HUDEP-2 (cell line): ENCODE results near the gene GABRG3.

ENCODE experiments used
- DNase-seq, 76 experiments: peaks; one replicate each; lab custom pipeline; 2025; ENCODE audit not compliant: unreplicated experiment in 76 of 76; lab: John Stamatoyannopoulos, UW

The GABRG3 gene

DNA sequence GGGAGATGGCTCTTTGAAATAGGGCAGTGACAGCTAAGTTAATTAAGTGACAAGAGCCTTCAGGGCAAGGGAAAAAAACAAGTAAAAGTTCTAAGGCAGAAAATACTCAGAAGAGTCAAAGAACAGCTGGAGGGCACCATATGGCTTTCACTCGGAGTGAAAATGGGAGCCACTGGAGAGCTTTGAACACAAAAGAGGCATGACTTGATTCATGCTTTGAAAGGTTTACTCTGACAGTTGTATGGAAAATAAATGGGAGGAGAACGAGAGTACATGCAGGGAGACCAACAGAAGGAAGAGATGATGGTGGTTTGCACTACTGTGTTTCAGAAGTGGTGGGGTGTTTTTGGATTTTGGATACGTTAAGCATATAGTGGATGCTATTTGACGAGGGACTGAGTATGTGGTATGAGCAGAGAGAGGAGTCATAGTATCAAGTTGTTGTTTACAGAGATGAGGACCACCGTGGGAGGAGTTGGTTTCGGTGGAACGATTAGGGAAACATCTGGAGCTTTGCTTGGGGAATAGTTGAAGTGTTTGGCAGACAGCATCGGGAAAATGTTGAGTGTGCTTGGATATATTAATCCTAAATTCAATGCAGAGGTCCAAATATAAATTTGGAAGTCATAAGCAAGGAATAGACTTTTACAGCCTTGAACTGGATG lies 411.5 kb downstream of the GABRG3 start:
- DNase-seq: no peak

DNA sequence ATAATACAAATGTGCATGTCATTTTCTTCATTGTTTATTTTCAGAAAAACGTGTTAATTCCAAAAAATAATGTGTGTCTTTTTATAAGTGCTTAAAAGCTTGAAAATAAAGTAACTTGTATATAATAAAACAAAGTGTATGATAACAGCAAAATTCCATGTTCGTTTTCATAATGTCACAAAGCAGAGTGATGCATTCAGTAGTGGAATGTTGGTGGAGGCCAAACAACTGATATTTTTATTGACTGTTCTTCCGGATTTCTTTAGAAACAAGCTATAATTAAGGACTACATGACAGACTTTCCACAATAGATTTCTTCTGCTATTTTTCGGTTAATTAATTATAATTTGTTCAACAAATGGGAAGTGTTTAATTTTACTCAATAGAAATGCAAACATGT lies 412.7 kb downstream of the GABRG3 start:
- DNase-seq: no peak

DNA sequence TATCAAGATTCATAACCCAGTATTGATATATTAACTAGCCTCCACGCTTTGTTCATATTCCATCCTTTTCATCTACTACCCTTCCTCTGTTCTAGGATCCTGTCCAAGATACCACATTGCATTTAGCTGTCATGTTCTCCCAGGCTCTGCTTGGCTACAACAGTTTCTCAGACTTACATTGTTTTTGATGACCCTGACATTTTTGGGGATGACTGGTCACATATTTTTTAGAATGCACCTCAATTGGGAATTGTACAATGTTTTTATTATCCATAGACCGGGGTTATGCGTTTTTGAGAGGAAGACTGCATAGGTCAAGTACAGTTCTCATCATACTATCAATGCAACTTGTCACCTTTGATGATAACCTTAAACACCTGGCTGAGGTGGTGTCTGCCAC lies 421.2 kb downstream of the GABRG3 start:
- DNase-seq: no peak

DNA sequence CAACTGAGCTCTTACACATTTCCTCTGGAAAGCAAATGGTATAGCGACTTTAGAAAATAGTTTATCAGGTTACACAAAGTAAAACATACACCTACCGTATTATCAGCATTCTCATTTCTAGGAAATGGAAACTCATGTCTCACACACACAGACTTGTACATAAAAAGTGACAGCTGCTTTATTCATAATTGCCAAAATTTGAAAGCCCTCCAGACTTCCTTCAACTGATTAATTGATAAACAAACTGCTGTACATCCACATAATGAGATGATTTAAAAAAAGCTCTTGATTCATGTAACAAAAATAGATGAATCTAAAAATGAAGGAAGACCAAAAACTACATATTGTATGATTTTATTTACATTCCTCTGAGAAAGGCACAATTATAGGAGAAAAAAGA lies 425.5 kb downstream of the GABRG3 start:
- DNase-seq: no peak

DNA sequence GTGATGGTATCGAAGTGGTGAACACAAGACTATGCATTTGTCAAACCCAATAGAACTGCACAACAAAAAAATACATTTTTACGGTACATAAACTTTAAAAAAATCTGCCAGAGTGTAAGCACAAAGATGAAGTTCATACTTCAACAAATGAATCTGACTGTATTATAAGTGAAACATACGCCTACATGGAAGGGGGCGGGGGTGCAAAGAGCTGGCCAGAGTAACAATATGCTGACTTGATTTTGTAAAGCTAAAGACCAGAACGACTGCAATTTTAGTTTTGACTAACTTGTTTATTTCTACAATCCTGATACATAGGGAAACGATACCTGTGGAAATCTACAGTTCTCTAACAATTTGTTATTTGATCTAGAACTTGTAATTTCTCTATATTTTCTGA lies 426.0 kb downstream of the GABRG3 start:
- no peak for DNase-seq

DNA sequence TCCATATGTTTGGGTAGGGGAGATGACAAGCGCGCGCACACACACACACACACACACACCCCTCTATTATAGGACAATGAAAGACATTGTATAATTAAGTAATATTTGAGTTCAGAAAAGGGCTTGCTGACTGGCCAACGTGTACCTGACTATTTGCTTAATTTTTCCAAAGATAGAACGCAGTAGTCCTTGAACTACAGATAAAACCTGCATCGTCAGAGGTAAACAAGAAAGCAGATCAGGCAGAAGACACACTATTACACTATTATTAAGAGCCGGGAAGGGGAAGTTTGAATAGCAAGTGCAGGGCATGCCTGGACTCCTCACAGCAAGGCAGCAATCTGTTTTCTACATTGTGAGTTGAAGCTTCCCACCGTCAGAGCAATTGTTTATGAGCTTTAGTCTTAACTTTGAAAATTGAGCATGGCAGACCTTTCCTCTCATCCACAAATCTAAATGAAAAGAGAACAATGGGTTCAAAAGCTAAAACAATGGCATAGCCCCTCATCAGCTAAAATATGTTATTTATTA lies 427.7 kb downstream of the GABRG3 start:
- DNase-seq: no peak

DNA sequence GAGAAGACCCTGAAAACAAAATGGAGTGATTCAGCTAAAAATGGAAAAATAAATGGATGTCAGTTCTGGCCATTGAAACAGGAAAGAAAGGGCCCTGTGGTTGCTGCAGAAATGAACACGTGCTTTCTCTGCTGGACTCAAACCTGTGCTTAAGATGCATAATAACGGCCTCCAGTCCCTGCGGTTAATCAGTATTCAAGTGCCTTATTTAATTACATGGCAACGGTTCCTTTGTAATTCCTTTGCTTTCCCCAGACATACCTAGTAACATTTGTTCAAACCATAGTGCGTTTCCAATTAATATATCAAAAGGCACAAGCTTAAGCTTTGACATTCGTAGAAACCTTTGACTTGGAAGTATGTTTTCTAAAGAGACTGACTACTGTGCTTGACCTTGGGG lies 428.3 kb downstream of the GABRG3 start:
- no peak for DNase-seq

DNA sequence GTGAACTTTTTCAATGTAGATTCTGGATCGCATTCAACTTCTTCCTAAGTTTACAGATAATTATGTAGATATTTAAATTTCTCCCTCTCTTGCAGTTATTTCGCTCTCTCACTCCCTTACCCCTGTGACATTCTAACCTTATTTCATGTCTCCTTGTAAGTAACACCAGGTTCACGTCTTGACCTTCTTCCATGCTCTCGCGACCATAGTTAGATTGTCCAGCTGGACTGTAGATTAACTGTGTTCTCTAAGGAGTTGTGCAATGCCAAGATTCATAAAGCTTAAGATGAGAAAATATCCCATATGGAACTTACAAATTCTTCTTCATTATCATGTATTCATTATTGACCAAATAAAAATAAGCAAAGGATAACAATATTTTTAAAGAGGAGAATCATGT lies 430.5 kb downstream of the GABRG3 start:
- DNase-seq: no peak

DNA sequence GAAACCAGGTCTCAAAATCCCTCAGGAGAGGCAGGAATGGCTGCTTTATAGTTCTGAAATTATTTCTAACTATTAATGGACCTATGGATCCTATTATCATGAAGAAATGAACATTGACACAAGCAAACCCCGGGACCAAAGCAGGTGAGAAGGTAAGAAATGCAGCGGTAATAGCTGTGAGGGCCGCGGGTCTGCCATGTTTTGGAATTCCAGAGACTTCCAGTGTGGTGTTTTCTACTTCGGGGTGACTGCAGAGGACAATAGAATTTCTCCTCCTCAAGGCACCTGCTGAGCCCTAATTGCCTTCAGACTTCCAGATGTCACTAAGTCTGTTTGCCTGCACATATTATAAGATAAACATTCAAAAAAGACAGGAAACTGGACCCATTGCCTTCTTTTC lies 437.4 kb downstream of the GABRG3 start:
- DNase-seq: no peak

DNA sequence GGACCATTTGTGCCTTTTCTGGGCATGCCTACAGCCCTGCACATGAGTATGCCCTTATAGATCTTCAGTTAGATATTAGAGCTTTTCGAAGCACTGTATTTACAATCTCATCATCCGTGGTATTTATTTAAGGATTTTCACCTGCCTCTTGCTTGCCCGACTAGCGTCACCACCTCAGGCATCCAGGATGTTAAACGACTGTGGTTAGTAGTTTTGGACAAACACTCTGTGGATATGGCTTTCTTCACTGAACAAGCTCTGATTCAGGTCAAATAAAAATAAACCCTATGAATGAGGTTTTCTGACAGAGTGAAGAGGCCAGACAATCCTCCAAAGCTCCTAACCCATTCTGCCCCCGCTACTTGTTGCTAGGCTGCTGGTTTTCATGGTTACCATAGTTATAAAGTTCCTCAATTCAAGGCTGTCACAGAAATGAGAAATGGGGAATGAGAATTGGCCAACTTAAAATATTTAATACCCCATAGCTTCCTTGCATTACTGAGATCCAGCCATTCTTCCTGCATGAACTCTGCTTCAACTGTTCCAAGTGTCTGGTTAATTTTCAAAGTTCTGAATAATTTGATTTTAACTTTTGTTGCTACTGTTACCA lies 440.1 kb downstream of the GABRG3 start:
- DNase-seq: no peak

DNA sequence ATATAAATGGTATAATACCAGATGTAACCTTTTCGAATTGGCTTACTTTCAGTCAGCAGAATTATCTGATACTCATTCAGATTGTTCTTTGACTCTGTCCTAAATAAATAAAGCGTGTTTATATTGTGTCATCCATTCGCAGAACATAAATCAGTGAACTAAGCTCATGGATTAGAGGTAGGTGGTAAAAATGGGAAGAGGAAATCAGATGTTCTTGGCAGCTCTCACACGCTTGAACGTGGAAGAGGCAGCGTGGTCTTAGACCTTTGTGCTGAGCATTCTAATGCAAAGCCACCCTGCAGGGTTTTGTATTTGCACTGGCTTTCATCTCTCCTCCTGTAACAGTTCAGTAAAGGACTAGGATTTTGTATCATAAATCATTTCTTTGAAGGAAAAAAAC lies 441.4 kb downstream of the GABRG3 start:
- DNase-seq: no peak

DNA sequence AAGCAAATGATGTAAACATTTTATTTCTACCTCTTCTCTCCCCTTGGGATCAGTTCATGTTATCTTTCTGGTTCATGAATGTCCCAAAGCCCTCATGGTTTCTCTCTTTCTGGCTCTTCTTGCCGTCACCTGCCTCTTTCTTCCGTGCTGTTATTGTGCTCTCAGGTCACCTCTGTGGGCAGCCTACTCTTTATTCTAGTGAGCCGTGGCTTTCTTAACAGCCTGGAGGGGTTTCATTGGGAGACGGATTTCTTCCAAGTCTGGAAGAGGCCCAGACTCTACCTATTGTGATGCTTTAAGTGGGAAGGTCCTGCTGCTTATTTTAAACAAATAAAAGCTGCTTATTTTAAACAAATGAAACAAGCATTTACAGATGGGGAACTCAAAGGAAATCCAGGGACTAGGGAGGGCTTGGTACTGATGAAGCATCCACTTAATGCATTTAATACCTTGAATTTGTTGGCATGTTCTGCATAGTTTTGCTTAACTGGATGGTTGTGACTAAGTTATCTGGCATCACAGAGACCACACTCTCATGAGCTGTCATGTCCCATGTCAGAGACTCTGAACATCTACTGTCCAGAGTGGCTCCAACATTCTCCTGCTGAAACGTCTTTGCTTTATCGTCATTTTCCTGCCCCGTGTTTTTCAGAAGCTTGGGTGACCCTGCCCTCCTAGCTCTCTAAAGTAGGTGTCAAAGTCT lies 443.3 kb downstream of the GABRG3 start:
- no peak for DNase-seq

DNA sequence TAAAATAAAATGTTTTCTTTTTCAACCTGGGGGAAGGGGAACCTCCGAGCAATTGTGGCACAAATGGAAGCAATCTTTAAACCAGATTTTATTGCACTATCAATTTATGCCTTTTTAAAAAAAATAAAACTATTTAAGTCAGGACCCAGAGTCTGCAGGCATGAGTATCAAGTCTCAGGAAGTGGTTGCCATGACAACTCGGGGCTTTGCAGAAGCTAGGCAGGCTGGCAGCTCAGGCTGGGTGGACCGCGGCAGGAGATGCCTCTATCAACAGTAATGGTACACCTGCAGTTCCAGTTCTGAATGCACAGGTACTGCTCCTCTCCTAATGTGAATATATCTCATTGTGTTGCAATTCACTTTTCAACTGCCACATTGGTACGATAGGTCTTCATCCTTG lies 447.7 kb downstream of the GABRG3 start:
- DNase-seq: no peak

DNA sequence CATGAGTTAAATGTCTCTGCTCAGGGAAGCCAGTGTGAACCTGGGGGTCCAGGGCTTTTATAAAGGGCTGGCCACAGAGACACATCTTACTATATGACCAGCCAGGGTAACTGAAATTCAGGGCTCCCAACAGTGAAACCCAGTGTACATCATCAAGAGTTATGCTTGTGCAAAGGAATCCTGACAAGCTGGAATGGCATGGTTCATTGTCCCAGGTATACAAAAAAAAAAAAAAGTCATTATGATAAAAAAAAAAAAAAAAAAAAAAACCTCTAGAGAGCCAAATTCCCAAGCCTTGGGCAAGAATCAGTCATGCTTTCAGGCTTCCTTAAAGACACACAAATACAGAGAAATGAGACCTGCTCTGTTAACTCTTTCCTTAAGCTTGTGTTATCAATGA lies 452.0 kb downstream of the GABRG3 start:
- no peak for DNase-seq

DNA sequence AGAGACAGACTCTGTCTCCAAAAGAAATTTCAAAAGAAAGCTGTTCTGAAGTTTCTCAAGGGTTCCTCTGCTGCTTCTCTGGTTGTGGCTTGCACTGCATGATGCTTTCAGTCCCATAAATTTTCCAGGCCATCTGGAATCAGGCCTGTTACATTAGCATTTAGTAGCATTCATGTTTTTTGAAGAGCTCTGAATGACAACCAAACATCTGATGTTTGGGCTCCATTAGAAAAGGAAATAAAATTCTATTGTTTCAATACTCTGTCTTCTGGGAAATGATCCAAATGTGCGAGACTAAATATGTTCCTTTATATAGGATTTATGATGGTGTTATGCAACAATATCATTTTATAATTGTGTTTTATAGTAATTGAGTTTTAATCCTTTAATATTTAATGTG lies 455.8 kb downstream of the GABRG3 start:
- no peak for DNase-seq

DNA sequence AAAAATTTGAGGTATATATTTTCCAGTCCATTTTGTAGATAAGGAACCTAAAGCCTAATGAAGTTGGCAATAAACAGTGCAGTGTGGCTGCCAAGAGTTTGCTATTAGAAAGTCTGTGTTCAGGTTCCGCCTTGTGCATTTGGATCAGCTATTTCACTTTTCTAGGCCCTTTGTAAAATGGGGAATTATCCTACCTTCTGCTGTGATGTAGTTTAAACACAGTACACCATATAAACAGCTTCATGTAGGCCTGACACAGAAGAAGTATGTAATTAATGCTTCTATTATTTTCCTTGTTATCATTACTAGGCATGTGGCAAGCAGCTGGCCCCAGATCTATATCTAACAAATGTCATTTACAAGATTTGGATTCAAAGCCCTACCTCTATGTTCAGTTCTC lies 456.3 kb downstream of the GABRG3 start:
- no peak for DNase-seq

DNA sequence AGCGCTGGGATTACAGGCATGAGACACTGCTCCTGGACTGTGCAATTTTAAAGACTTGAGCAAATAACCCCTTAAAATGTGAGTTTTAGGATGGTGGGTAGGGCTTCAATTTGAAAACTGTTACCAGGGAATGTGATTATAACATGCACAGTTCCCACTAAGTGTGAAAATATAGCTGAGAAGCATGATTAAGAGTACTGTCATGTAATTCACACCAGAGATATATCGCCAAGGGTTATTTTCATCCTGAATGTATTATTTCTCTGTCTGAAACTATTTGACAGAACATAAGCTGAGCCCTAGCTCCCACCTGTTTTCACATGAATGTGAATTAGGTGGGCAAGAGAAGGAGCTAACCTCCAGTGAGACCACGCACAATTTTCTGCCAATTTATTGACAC lies 457.2 kb downstream of the GABRG3 start:
- DNase-seq: no peak

DNA sequence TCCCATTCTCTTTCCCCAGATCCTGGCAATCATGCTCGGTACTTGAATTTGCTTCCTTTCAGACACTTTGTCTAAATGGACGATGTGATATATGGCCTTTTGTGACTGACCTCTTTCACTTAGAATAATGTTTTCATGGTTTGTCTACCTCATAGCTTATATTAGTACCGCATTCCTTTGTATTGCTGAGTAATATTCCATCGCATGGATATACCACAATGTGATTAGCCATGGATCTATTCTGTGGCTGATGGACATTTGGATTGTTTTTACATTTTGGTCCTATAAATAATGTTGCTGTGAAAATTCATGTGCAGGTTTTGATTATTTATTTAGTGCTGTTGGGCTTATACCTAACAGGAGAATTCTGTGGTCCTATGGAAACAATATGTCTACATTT lies 458.6 kb downstream of the GABRG3 start:
- DNase-seq: no peak

DNA sequence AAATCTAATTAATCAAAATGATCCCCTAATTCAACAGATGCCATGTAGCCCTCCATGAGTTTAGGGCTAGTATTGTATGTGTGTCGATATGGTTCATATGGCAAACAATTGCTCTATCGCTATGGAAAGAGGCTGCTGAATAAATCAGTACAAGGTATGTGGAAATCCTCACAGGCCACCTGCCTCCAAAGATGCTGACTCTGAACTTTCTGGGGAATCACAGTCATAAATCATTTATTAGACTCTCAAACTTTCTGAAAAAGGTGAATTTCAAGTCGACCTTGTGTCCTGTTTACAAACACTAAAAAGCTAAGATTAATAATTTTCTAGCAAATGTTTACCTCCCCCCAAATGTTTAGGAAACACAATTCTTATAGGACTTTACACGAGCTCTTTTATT lies 462.6 kb downstream of the GABRG3 start:
- no peak for DNase-seq

DNA sequence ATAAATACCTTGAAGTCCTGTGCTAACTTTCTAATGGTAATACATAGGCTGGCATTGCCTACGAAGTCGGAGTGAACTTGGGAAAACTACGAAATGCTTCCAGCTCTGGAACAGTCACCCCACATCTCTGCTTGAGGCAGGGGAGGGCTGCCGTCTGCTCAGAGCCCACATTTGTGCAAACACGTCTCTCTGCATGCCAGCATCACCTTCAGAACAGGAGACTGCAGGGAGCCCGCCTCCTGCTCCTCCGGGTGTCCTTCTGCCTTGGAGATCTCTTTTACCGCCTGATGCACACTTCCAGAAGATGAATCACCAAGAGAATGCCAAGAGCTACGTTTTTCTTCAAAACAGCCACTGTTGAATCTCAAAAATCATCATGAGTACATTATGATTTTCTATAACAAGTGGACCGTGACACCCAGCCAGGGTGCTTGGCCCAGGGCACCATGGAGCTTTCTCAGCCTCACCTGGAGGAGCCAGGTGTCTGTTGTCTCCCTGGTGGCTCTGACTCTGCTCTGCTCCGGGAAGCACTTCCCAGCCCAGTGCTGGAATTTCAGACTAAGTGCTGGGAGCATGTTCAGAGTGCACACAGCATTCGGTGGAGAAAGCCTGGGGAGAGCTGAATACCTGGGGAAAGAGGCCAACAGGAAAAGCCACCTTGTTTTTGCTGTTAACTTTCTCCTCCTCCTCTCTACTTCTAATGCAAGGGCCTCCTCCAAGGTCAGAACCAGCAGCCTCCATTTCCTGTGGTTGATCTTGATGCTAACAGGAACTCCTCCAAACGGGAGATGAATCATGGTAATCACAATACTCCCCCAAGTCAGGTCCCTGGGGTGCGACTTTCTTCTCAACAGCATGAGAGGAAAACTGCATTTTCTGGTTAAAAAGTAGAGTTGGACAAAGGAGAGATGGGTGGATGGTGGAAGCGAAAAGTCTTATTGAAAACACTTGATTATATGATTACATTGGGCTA lies 467.7 kb downstream of the GABRG3 start:
- DNase-seq: no peak

DNA sequence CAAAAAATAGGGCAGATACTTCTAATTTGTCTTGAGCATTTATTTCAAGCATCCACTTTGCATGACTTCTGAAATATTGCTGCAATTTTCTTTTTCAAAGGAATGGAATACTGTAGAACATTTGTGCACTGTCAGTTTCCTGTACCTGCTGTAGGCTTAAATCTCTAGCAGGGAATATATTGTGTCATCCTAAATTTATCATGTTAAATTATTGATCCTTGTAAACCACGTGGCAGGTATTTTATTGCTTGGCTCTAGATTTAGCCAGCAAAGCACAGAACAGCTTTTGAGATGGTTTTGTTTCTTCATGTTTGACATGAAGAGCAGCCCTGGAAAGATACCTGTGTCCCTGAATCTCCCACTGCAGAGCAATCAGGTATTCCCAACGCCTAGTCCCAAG lies 470.1 kb downstream of the GABRG3 start:
- no peak for DNase-seq
